Ovary (tissue), 9 donors: ENCODE measurements around the gene TP63. TPM values are rescaled to one million over a fixed set of nuclear protein-coding genes. Genes with fewer than 3 reads are reported as not detected.

ENCODE experiments used
- DNase-seq, 5 donors: peaks; one replicate each; pipeline ENCODE4 v3.0.0-alpha.2; 2019 to 2020
- H3K27ac ChIP-seq, 2 donors: fragments of 200-600 bp; one replicate each; pipeline versions ENCODE4 v1.5.1 to v1.8.0; 2019 to 2022
- H3K27me3 ChIP-seq: fragments of 200-600 bp; one replicate; pipeline ENCODE4 v1.8.0; 2022
- H3K36me3 ChIP-seq: fragments of 200-600 bp; sonication (generic); one replicate; pipeline ENCODE4 v1.5.1; 2019
- H3K4me1 ChIP-seq: one replicate; pipeline ENCODE4 v1.8.1; 2013; ENCODE audit warnings: mild to moderate bottlenecking, moderate library complexity; ENCODE audit not compliant: insufficient read depth
- H3K4me3 ChIP-seq: fragments of 200-600 bp; sonication (generic); one replicate; pipeline ENCODE4 v1.5.1; 2017
- H3K9me3 ChIP-seq, 2 donors: fragments of 200-600 bp in 1 of 2; sonication (generic) in 1 of 2; one replicate each; pipeline versions ENCODE4 v1.5.1 to v1.8.1; 2013 to 2019; ENCODE audit warnings: mild to moderate bottlenecking in 1 of 2, moderate library complexity in 1 of 2
- CTCF ChIP-seq, 3 donors: fragments of 450-650 bp in 2 of 3; fragments of 200-600 bp in 1 of 3; IDR thresholded peaks; one replicate each; pipeline versions ENCODE4 v1.5.1 to v1.8.0; 2016 to 2022; ENCODE audit warnings: antibody characterized with exemption in 3 of 3, mild to moderate bottlenecking in 1 of 3
- EP300 ChIP-seq: sonication (generic); formaldehyde crosslinking; IDR thresholded peaks from one replicate; pipeline ENCODE4 v1.6.1; 2017; ENCODE audit warnings: antibody characterized with exemption
- POLR2A ChIP-seq: fragments of 450-650 bp; IDR thresholded peaks from one replicate; pipeline ENCODE4 v1.6.1; 2017; ENCODE audit warnings: antibody characterized with exemption, mild to moderate bottlenecking, moderate library complexity
- WGBS, 3 donors: extraction: QIAGEN DNeasy Blood & Tissue Kit in 1 of 3; methylation state at CpG; one replicate each; pipeline versions ENCODE4 v1.1.5 to v1.1.7; 2013 to 2017; 5-methylcytosine and 5-hydroxymethylcytosine counted together
- intact Hi-C, 4 donors: fragments of 100-400 bp; cut with DNase I; formaldehyde crosslinking; loops; one replicate each; pipeline versions ENCODE4 v1.11.0 to v1.15.1; 2022 to 2023
- polyA plus RNA-seq, 2 donors: library from polyadenylated mRNA; stranded (reverse); fragments of 200-250 nt in 1 of 2; fragments of 350-450 nt in 1 of 2; fragmentation: Illumina TruSeq in 1 of 2; extraction: RNeasy Lipid Tissue Mini Kit (QIAGEN cat#74804) in 1 of 2; gene quantifications; one replicate each; pipeline ENCODE4 v1.2.3, GENCODE V29; 2013 to 2014
- total RNA-seq, 7 donors: library from RNA; depleted of rRNA in 2 of 7; stranded (reverse); fragments of >200 nt in 2 of 7; fragmentation: NEBNext Ultra II Directional in 3 of 7; extraction: Animal tissue kit (Norgen Biotek cat#: 25700) in 3 of 7; gene quantifications; one replicate each; pipeline versions ENCODE4 v1.1.0 to v1.2.4, GENCODE V29; 2016 to 2023
- donor health status: DM: no; HTN: no; CAD: no; lungs with moderate emphysema.
- donor health status: DM: no; HTN: no; CAD: no.
- donor health status: Bipolar disorder and iron deficiency.
- donor health status: DM: yes; HTN: yes; CAD: no.
- donor health status: DM: no; HTN: no; CAD: no.
- donor health status: DM: yes; HTN: yes; CAD: no.

Gene TP63
- total and polyA plus RNA-seq, 9 donors, result 0.15 to 0.79 (median 0.22) TPM; not detected in 1

- TF ChIP-seq EP300 (no peak), POLR2A (no peak), CTCF (IDR thresholded peaks at IDR 0.05) (no peak)
- Histone ChIP-seq H3K27me3 (no peaks in the 10 kb centered on the region), H3K27ac (no peak overlapping the region), H3K4me3 (no peak overlapping the region), H3K4me1 (peaks cover 2% of the 10 kb centered on the region), H3K9me3 (no peaks in the 10 kb centered on the region), H3K36me3 (no peaks in the 10 kb centered on the region)
- DNase-seq, result peak in 1 of 5 donors; percentile 12
- intact Hi-C loops, result no loop called here
Measured at GRCh38 chr3:189710620-189711402, 79.6 kb downstream of the TP63 start.

GRCh38 chr3:189712906-189713483 lies 81.8 kb downstream of the TP63 start:
- TF ChIP-seq POLR2A, result no peak
- DNase-seq, result no peak
- Histone ChIP-seq H3K4me3 (no peak overlapping the region), H3K9me3 (no peaks in the 10 kb centered on the region), H3K27ac (no peak overlapping the region), H3K36me3 (no peaks in the 10 kb centered on the region), H3K4me1 (peaks cover 2% of the 10 kb centered on the region), H3K27me3 (no peaks in the 10 kb centered on the region)
- 39 to 65% (median 40%) methylated on average over 2 of the region's 2 CpGs for WGBS, 3 donors
- intact Hi-C loops, result no loop called here

- DNase-seq, result no peak
- intact Hi-C loops, result no loop called here
- H3K9me3 ChIP-seq, result no peaks in the 10 kb centered on the region
- peaks cover 2% of the 10 kb centered on the region for H3K4me1 ChIP-seq
- 49 to 62% (median 52%) methylated on average over 5 of the region's 5 CpGs for WGBS, 3 donors
- no peaks in the 10 kb centered on the region for H3K27me3 ChIP-seq
- no peak for TF ChIP-seq CTCF (IDR thresholded peaks at IDR 0.05)
- no peak for TF ChIP-seq POLR2A
- no peak for TF ChIP-seq EP300
- H3K27ac ChIP-seq, result no peak overlapping the region
- H3K36me3 ChIP-seq, result no peaks in the 10 kb centered on the region
- no peak overlapping the region for H3K4me3 ChIP-seq
Measured at GRCh38 chr3:189714991-189715961, 84.1 kb downstream of the TP63 start.

- intact Hi-C loops, result no loop called here
- H3K27me3 ChIP-seq, result no peaks in the 10 kb centered on the region
- H3K9me3 ChIP-seq, result no peaks in the 10 kb centered on the region
- H3K4me3 ChIP-seq, result no peak overlapping the region
- DNase-seq, result no peak
- TF ChIP-seq POLR2A (no peak), EP300 (no peak)
- H3K4me1 ChIP-seq, result no peaks in the 10 kb centered on the region
- H3K36me3 ChIP-seq, result no peaks in the 10 kb centered on the region
- no peak overlapping the region for H3K27ac ChIP-seq
- 80 to 88% (median 85%) methylated on average over 4 of the region's 4 CpGs for WGBS, 3 donors
Measured at GRCh38 chr3:189718215-189718614, 87.0 kb downstream of the TP63 start.

- WGBS, 3 donors, result 81 to 91% (median 86%) methylated on average over 5 of the region's 5 CpGs
- intact Hi-C loops, result no loop called here
- TF ChIP-seq EP300 (no peak), CTCF (IDR thresholded peaks at IDR 0.05) (no peak), POLR2A (no peak)
- H3K36me3 ChIP-seq, result no peaks in the 10 kb centered on the region
- no peak for DNase-seq
- H3K4me1 ChIP-seq, result no peaks in the 10 kb centered on the region
- H3K27me3 ChIP-seq, result no peaks in the 10 kb centered on the region
- no peaks in the 10 kb centered on the region for H3K9me3 ChIP-seq
- H3K4me3 ChIP-seq, result no peak overlapping the region
- no peak overlapping the region for H3K27ac ChIP-seq
Measured at GRCh38 chr3:189720736-189721417, 89.7 kb downstream of the TP63 start.
